Keratinocyte (primary cell): ENCODE data around the gene LRP11. TPM values are rescaled to one million over a fixed set of nuclear protein-coding genes. Genes with fewer than 3 reads are reported as not detected.

Experiments used
- DNase-seq: peaks from one replicate; pipeline ENCODE4 v3.0.0-alpha.2; 2011; ENCODE audit warnings: low read depth, missing footprints, low spot score
- FAIRE-seq: peaks from 2 replicates; lab custom pipeline; 2011; peaks lifted over from hg19 to GRCh38; lab: Jason Lieb, UNC
- H2AFZ ChIP-seq: 2 replicates; pipeline ENCODE4 v1.6.0; 2012; ENCODE audit warnings: low read length, control low read depth, inconsistent platforms; ENCODE audit not compliant: control insufficient read depth
- H3K27ac ChIP-seq: 2 replicates; pipeline ENCODE4 v1.5.1; 2011; ENCODE audit warnings: low read length; ENCODE audit not compliant: control insufficient read depth, insufficient read depth
- H3K27me3 ChIP-seq: 3 replicates; pipeline ENCODE4 v1.6.0; 2011; ENCODE audit warnings: low read length; ENCODE audit not compliant: control insufficient read depth, insufficient read depth; ENCODE audit errors: extremely low read depth
- H3K36me3 ChIP-seq, 2 experiments: 2 replicates in 1 of 2; 3 replicates in 1 of 2; pipeline ENCODE4 v1.5.1; 2011; ENCODE audit warnings: low read length in 2 of 2, mild to moderate bottlenecking in 1 of 2; ENCODE audit not compliant: control insufficient read depth in 2 of 2, insufficient read depth in 2 of 2; ENCODE audit errors: extremely low read depth in 1 of 2
- H3K4me1 ChIP-seq: 3 replicates; pipeline ENCODE4 v1.5.1; 2011; ENCODE audit warnings: low read length; ENCODE audit not compliant: control insufficient read depth, insufficient read depth; ENCODE audit errors: extremely low read depth
- H3K4me2 ChIP-seq: 3 replicates; pipeline ENCODE4 v1.6.0; 2011; ENCODE audit warnings: low read depth, low read length; ENCODE audit not compliant: control insufficient read depth, insufficient read depth; ENCODE audit errors: extremely low read depth
- H3K4me3 ChIP-seq, 3 experiments: fragments of 200-600 bp in 1 of 3; sonication (generic) in 1 of 3; 2 replicates in 2 of 3; 3 replicates in 1 of 3; pipeline ENCODE4 v1.5.1; 2011 to 2016; ENCODE audit warnings: low read length in 3 of 3, mild to moderate bottlenecking in 3 of 3, control low read depth in 2 of 3, inconsistent platforms in 1 of 3, low read depth in 1 of 3, mixed read lengths in 1 of 3, mixed run types in 1 of 3, moderate library complexity in 1 of 3; ENCODE audit not compliant: control insufficient read depth in 2 of 3, insufficient read depth in 2 of 3; ENCODE audit errors: extremely low read depth in 1 of 3
- H3K79me2 ChIP-seq: 2 replicates; pipeline ENCODE4 v1.6.0; 2012; ENCODE audit warnings: low read length; ENCODE audit not compliant: control insufficient read depth, insufficient read depth
- H3K9ac ChIP-seq: 3 replicates; pipeline ENCODE4 v1.6.0; 2011; ENCODE audit warnings: low read length; ENCODE audit not compliant: control insufficient read depth, insufficient read depth; ENCODE audit errors: extremely low read depth
- H3K9me1 ChIP-seq: 3 replicates; pipeline ENCODE4 v1.6.0; 2011; ENCODE audit warnings: low read length; ENCODE audit not compliant: control insufficient read depth, insufficient read depth; ENCODE audit errors: extremely low read depth
- H3K9me3 ChIP-seq: 2 replicates; pipeline ENCODE4 v1.5.1; 2012; ENCODE audit warnings: low read depth, low read length; ENCODE audit not compliant: control insufficient read depth
- H4K20me1 ChIP-seq: 3 replicates; pipeline ENCODE4 v1.6.0; 2011; ENCODE audit warnings: low read length; ENCODE audit not compliant: control insufficient read depth, insufficient read depth; ENCODE audit errors: extremely low read depth
- CTCF ChIP-seq, 3 experiments: IDR thresholded peaks in 1 of 3; conservative IDR thresholded peaks in 1 of 3; optimal IDR thresholded peaks in 1 of 3; 2 replicates in 2 of 3; 3 replicates in 1 of 3; pipeline versions ENCODE3 to v1.5.1; 2011; ENCODE audit warnings: low read length in 3 of 3, mild to moderate bottlenecking in 3 of 3, moderate library complexity in 2 of 3, control low read depth in 1 of 3, inconsistent platforms in 1 of 3; ENCODE audit not compliant: insufficient read depth in 2 of 3; ENCODE audit errors: extremely low read depth in 1 of 3
- EZH2 ChIP-seq: IDR thresholded peaks from one replicate; pipeline ENCODE4 v1.6.1; 2012; ENCODE audit warnings: inconsistent platforms, mild to moderate bottlenecking, low read length, moderate library complexity
- dilution Hi-C: fragments of 300-500 bp; cut with MboI; formaldehyde crosslinking; loops from one replicate; pipeline ENCODE4 v1.7.0; 2020; ENCODE audit warnings: low sequenced_read_pairs; ENCODE audit not compliant: extremely low pct_ligation_motif_present
- polyA plus RNA-seq, 5 experiments: library from polyadenylated mRNA; depleted of rRNA in 3 of 5; stranded (reverse) in 3 of 5; stranded (forward) in 1 of 5; unstranded in 1 of 5; fragments of >200 nt; gene quantifications; 1 replicate in 1 of 5; 2 replicates in 3 of 5; 3 replicates in 1 of 5; pipeline versions ENCODE4 v1.2.1 to v1.2.3, GENCODE V29; 2011 to 2012; ENCODE audit warnings: missing spikeins in 2 of 5, low read depth in 1 of 5, low replicate concordance in 1 of 5

The LRP11 gene
- polyA plus RNA-seq, 1 donor (not counting 4 experiments of a cell fraction or from before 2014, with no cell fraction given): 31.1 TPM

- H3K4me2 ChIP-seq: no peak overlapping the region
Observed at GRCh38 chr6:149831308-149831820, 32.8 kb downstream of the LRP11 start.

GRCh38 chr6:149830731-149831307, 33.3 kb downstream of the LRP11 start:
- Histone ChIP-seq H3K4me1 (no peaks in the 10 kb centered on the region), H3K79me2 (no peaks in the 10 kb centered on the region), H3K9me3 (no peaks in the 10 kb centered on the region), H4K20me1 (no peaks in the 10 kb centered on the region), H3K27me3 (no peaks in the 10 kb centered on the region), H3K4me3 (no peak overlapping the region), H2AFZ (no peak overlapping the region), H3K27ac (no peak overlapping the region), H3K9ac (no peak overlapping the region), H3K36me3 (peaks cover 5 to 15% of the 10 kb centered on the region in 2 experiments), H3K9me1 (no peaks in the 10 kb centered on the region), H3K4me2 (no peak overlapping the region)
- FAIRE-seq (no peak), DNase-seq (no peak)
- dilution Hi-C loops: no loop called here
- TF ChIP-seq CTCF (optimal IDR thresholded peaks at IDR 0.05 in 1 of 3, IDR thresholded peaks at IDR 0.05 in 1 of 3, conservative IDR thresholded peaks at IDR 0.05 in 1 of 3; ENCODE audit: extremely low read depth in 1 of 3, insufficient read depth in 2 of 3, low read length in 3 of 3): no peak
- no peak for TF ChIP-seq EZH2

More at GRCh38 chr6:149831308-149831820, 32.8 kb downstream of the LRP11 start:
- Histone ChIP-seq H3K27ac (no peak overlapping the region), H2AFZ (no peak overlapping the region), H3K27me3 (no peaks in the 10 kb centered on the region), H3K4me1 (no peaks in the 10 kb centered on the region), H4K20me1 (no peaks in the 10 kb centered on the region), H3K79me2 (no peaks in the 10 kb centered on the region), H3K9me1 (no peaks in the 10 kb centered on the region), H3K9me3 (no peaks in the 10 kb centered on the region), H3K9ac (no peak overlapping the region), H3K4me3 (no peak overlapping the region), H3K36me3 (peaks cover 5 to 12% of the 10 kb centered on the region in 2 experiments)
- FAIRE-seq (no peak), DNase-seq (no peak)
- no peak for TF ChIP-seq CTCF (optimal IDR thresholded peaks at IDR 0.05 in 1 of 3, IDR thresholded peaks at IDR 0.05 in 1 of 3, conservative IDR thresholded peaks at IDR 0.05 in 1 of 3; ENCODE audit: extremely low read depth in 1 of 3, insufficient read depth in 2 of 3, low read length in 3 of 3)
- TF ChIP-seq EZH2: no peak
- dilution Hi-C loops: no loop called here
